NCI-H1694 (cell line): ENCODE results near the gene KCND2.
A peak's percentile ranks its signal among the peaks of the same experiment; 100 is the strongest.
"Not testable (repeated sequence)": the region's sequence is repeated elsewhere in the genome, so short reads cannot be mapped to it uniquely, and the experiment has no call there.

ENCODE experiments used
- DNase-seq: peaks from one replicate; lab custom pipeline; 2025; lab: John Stamatoyannopoulos, UW

Gene KCND2

DNA sequence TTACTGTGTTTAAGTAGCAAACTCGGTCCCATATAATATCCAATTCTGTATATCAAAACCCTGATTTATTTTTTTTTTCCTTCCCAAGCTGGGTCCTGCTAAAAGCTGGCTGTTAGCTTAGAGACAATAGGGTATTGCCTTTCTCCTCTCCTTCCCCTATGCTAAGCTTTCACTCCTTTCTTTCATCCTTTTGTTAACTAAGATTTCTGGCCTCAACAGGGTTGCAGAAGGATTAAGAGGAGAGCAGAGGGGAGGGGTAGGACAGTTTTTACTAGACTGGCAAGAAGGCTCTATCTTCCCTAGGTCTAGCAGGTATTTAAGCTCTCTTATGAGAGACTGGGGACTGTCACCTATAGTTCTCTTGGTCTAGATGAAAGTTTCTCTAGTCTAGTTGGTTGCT is 229.2 kb downstream of the KCND2 start:
- DNase-seq, result no peak

GRCh38 chr7:120502825-120503224 is 229.8 kb downstream of the KCND2 start:
- DNase-seq, result no peak

DNA sequence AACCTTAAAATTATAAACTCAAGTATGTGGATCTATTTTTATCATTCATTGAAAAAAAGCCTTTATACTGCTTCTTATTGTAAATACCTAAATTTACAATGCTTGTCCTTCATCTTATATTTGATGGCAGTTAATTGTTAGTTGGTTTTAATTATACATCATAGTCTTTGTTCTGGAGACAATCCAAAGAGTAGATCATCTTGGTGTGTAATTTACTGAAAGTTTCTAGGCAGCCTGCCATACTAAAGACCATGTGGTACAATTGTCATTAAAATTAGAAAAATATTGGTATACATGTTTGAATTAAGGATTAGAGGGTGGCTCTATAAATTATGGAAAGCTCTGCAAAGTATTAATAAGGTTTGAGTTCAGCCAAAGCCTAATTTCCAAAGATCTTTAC is 231.4 kb downstream of the KCND2 start:
- DNase-seq, result peak; percentile 11

- DNase-seq, result no peak
These were observed 232.8 kb downstream of the KCND2 start for GRCh38 chr7:120505770-120506169.

DNA sequence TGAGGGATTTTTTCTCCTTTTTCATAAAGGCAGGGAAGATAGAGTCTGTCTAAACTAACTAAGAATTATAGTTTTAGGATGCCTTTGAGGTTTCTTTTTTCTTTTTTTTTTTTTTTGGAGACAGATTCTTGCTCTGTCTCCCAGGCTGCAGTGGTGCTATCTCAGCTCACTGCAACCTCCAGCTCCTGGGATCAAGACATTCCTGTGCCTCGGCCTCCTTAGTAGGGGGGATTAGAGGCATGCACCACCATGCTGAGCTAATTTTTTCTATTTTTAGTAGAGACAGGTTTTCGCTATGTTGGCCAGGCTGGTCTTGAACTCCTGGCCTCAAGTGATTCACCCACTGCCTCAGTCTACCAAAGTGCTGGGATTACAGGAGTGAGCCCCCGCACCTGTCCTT is 239.7 kb downstream of the KCND2 start:
- no peak for DNase-seq

DNA sequence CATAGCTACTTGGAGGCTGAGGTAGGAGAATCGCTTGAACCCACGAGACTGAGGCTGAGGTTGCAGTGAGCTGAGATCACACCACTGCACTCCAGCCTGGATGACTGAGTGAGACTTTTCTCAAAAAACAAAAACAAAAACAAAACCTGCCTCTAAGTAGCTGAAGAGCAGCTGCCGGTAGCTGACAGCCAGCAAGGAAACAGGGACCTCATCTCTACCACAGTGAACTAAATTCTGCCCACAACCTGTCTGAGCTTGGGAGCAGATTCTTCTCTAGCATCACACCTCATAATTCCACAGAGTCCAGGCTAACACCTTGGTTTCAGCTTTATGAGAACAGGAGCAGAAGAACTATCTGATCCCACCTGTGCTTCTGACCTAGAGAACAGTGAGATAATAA is 246.2 kb downstream of the KCND2 start:
- DNase-seq, result no peak

DNA sequence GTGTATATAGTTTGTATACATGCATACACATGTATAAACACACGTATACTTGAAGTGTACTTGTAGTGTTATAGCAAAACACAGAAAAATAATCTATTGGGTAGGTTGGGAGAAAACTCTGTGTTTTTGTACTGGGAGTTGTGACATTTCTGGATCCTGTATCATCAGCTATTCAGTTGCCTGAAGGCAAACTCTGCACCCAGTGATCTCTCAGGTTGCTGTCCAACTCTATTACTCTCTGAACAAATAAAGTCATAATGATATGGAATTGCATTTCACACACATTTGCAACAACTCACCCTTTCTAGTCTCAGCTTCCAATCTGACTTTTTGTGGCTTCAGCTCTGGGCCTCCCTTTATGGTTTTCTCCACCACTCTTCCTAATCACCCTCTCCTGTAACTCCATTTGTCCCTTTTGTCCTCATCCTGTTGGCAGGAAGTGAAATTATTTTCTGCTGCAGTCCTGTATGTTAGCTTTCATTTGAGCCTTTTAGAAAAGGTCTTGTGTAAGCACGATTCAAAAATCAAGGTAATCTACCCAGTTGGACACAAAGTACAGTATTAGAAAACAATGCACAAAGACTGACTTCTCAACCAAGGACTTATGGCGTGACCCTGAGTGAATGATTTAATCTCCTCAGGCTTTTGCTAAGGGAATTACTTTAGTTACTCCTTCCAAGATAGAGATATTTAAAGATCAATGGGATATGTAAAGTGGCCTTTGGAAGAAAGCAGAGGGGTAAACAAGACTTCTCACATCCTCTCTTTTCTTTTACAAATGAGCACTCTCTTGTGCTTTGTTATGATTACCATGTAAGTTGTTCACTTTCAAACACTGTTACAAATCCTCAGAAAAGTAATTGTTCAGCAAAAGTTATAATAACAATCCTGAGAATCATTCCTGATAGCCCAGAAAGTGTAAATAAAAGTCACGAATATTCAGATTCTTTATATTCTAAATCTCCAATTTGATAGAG is 249.1 kb downstream of the KCND2 start:
- DNase-seq, result no peak

DNA sequence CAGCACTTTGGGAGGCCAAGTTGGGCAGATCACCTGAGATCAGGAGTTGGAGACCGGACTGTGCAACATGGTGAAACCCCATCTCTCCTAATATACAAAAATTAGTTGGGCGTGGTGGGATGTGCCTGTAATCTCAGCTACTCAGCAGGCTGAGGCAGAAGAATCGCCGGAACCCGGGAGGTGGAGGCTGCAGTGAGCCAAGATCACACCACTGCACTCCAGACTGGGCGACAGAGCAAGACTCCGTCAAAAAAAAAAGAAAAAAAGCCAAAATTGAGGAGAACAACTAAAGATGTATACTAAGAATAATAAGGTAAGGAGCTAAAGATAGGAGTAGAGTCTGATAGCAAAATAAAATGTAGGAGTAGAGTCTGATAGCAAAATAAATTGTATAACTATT is 251.0 kb downstream of the KCND2 start:
- no peak for DNase-seq

GRCh38 chr7:120526902-120527509 is 254.0 kb downstream of the KCND2 start:
- no peak for DNase-seq

DNA sequence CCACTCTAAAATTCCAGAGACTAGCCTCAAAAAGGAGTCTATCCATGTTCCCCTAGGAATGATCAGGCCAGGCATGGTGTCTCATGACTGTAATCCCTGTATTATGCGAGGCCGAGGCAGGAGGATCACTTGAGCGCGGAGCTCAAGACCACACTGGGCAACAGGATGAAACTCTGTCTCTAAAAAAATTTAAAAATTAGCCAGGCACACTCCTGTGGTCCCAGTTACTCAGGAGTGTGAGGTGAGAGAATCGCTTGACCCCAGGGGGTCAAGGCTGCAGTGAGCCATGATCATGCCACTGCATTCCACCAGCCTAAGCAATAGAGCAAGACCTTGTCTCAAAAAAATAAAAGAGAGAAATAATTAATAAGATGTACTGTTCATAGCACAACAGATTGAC is 256.8 kb downstream of the KCND2 start:
- no peak for DNase-seq

DNA sequence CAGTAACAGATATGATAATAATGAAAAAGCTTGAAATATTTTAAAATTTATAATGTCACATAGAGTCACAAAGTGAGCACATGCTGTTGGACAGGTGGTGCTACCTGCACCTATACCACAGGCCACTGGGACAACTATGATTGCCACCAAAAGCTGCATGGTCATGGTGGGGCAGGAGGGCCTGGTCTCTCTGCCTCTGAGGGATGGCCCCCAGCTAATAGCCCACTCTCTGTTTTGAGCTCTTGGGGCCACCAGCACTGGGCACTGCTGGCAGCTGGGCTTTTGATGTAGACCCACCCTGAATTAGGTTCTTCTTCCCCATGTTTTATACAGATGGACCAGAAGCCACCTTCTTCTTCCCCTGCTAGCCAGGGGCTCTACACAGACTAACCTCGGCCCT is 265.4 kb downstream of the KCND2 start:
- DNase-seq, result no peak

- no peak for DNase-seq
These were observed 266.3 kb downstream of the KCND2 start for GRCh38 chr7:120539321-120539720.

GRCh38 chr7:120547605-120548004 is 274.6 kb downstream of the KCND2 start:
- DNase-seq, result no peak

GRCh38 chr7:120550494-120551048 is 277.6 kb downstream of the KCND2 start:
- DNase-seq, result peak; percentile 51

DNA sequence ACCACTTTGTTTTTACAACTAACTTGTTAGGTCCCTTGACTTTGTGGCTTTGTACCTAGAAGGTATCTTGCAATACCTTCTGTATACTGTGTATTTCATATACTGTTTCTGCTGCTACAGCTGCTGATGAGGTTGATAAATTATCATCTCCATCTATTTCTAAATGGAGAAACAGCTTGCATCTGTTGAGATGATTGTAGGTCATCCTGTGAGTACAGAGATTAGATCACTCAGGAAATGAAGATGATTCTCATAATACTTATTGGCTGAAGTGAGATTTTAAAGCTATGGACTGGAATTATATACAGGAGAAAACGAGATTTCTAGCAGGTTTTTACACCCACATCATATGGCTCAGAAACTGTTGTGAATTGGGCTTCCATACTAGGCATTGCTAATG is 280.5 kb downstream of the KCND2 start:
- no peak for DNase-seq

- peak; percentile 84 for DNase-seq
These were observed 282.1 kb downstream of the KCND2 start for GRCh38 chr7:120554960-120555571.

DNA sequence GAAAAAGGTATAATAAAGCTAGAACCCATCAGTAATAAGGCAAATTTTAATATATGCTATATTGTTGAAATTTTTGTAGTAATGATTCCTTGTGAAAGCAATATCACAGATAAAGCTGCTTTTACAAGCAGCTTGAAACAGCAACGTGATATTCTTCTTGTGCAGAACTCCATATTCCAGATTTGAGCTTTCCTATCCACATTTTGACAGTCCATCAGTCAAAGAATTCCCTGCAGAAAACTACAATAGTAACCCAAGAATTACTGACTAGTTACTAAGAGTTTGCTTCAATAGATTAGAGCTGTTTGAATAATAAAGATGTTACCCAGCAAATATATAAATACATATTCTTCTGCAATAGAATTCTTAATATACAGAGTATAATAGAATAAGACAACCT is 291.2 kb downstream of the KCND2 start:
- DNase-seq, result no peak

DNA sequence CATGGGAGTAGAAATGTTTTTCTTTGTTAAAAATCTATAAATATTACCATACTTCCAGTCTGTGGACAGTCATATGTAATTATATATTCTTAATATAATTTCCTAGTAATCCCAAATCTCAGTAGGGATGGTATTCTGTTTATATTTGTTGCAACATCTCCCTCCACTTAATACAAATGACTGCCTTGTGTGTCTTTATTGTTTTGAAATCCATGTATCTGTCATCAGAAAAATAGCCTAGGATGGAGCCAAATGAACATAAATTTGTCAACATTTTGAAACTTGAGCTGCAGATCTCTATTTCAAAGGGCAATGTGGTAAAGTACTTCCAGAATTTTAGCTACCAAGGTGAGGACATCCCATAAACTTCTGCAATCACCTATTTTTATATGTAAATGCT is 294.2 kb downstream of the KCND2 start:
- DNase-seq, result no peak

DNA sequence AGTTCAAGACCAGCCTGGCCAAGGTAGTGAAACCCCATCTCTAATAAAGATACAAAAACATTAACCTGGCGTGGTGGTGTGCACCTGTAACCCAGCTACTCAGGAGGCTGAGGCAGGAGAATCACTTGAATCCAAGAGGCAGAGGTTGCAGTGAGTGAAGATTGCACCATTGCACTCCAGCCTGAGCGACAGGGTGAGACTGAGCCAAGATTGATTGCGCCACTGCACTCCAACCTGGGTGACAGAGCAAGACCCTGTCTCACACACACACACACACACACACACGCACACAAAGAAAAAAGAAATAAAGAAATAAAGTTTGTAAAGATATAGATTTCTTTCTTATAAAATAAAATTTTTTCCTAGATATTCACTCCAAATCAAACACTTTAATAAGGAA is 305.7 kb downstream of the KCND2 start:
- not testable (repeated sequence) for DNase-seq

DNA sequence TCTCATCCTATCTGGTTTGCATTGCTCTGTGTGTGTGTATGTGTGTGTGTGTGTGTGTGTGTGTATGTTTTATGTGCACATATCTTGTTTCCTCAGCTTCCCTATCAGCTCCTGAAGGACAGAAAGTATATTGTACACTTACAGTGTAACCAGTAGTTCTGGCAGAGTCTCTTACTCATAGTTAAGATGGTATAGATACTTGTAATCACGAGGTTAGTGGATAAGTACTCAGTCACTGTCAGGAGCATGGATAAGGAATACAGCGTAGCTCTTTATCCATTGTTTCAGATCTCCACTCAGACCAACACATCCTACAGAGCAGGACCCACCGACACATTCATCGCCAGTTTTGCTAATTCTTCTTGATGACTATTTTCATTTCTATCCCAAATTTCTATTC is 309.9 kb downstream of the KCND2 start:
- DNase-seq, result no peak

DNA sequence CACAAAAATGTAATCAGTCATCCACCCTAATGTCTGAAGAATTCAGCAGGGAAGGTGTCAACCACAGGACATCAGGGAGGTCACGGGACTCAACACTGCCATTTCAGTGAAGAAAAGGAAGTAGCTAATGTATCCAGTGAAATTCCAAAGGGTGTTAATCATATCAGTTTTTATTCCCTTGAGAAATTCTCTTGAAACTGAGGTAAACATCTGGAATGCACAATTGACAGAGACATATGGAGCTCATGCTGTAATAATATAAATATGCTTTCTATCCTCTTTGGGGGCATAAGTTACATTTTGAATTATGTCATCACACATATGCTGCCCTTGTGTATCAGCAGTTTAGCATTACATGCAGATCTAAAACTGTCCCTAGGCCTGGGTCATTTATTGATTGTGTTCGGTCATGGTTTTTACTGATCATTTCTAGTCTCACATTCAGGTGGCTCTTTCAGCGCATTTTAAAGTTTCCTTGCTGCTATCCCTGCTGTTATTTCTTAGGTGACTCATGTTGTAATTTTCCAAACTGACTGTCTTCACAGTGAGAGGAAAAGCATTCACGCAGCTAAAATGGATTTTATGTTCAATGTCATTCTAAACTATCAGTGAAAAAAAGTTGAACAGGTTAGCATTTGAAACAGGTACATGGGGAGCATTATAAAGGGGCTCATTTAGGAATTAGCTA is 311.1 kb downstream of the KCND2 start:
- no peak for DNase-seq

DNA sequence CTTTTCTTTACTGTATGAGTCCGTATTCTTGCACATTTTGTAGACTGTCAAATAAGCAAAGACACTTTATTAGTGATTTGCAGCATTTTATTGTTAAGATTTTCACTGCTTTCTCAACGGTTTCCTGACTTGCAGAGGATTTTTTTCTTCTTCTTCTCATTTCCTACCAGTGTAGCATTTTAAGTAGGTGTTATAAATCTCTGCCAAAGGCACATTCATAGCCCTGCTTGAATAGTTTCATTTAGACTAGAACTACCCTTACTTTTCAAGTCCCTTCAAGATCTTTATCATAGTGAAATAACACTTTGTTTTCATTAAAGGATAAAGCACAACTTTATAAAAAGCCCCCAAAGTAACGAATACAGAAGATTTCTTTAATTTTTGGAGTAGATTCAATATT is 313.6 kb downstream of the KCND2 start:
- DNase-seq, result no peak
